Jurkat, Clone E6-1 (cell line): ENCODE results near the gene RRAS.

Experiments
- DNase-seq: peaks from one replicate; pipeline ENCODE4 v3.0.0-alpha.2; 2011; ENCODE audit warnings: low read depth, low spot score
- H3K4me3 ChIP-seq: 2 replicates; pipeline ENCODE4 v1.5.1; 2011; ENCODE audit warnings: mild to moderate bottlenecking, low read length, control low read depth, moderate library complexity

Gene RRAS

GRCh38 chr19:49590071-49590970 lies 49.6 kb downstream of the RRAS start:
- DNase-seq = peak; percentile 99
- H3K4me3 ChIP-seq = peak overlapping the region; percentile 93

GRCh38 chr19:49589502-49589905 lies 50.4 kb downstream of the RRAS start:
- no peak for DNase-seq
- H3K4me3 ChIP-seq = no peak overlapping the region

- H3K4me3 ChIP-seq = no peak overlapping the region
- no peak for DNase-seq
Measured at GRCh38 chr19:49588365-49589122, 51.4 kb downstream of the RRAS start.

DNA sequence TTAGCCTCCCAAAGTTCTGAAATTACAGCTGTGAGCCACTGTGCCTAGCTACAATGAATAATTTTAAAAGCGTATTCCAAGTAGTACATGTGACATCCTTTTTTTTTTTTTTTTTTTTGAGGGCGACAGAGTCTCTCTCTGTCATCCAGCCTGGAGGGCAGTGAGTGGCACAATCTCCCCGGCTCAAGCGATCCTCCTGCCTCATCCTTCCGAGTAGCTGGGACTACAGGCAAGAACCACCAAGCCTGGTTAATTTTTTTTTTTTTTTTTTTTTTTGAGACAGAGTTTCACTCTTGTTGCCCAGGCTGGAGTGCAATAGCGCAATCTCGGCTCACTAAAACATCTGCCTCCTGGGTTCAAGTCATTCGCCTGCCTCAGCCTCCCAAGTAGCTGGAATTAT lies 52.7 kb downstream of the RRAS start:
- no peak for DNase-seq
- no peak overlapping the region for H3K4me3 ChIP-seq
